ENCODE measurements around the gene PARP12.

DNA sequence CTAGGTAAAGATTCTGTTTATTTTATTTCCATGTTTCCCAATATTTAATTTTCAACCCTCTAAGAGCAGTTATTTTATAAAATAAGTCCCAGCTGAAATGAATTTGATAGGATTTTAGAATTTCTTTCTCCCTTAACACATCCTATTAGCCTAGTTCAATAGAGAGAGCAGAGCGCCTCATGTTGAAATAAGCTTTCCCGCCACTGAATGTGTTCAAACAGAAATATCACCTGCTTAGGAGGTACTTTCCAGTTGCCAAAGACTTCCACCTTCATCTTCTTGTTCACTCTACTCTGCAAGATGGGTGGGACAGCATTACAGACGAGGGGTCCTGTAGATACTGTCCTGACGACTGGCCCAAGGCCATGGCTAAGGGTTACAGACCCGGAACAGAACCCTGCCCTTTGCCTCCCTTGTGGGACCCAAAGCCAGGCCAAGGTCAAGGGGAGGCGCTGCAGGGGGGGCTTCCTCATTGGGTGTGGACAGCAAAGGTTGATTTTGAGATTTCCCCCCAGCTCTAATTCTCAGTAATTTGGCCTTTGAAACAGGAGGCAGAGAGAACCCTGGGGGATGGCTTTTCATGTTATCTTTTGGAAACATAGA lies 62.0 kb downstream of the PARP12 start:
- TF ChIP-seq, protein P1, sequence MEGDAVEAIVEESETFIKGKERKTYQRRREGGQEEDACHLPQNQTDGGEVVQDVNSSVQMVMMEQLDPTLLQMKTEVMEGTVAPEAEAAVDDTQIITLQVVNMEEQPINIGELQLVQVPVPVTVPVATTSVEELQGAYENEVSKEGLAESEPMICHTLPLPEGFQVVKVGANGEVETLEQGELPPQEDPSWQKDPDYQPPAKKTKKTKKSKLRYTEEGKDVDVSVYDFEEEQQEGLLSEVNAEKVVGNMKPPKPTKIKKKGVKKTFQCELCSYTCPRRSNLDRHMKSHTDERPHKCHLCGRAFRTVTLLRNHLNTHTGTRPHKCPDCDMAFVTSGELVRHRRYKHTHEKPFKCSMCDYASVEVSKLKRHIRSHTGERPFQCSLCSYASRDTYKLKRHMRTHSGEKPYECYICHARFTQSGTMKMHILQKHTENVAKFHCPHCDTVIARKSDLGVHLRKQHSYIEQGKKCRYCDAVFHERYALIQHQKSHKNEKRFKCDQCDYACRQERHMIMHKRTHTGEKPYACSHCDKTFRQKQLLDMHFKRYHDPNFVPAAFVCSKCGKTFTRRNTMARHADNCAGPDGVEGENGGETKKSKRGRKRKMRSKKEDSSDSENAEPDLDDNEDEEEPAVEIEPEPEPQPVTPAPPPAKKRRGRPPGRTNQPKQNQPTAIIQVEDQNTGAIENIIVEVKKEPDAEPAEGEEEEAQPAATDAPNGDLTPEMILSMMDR (IDR thresholded peaks at IDR 0.05): no peak
- TF ChIP-seq POLR2A (IDR thresholded peaks at IDR 0.05): no peak
